Measurements from ENCODE around the gene OPN1SW.

The OPN1SW gene

DNA sequence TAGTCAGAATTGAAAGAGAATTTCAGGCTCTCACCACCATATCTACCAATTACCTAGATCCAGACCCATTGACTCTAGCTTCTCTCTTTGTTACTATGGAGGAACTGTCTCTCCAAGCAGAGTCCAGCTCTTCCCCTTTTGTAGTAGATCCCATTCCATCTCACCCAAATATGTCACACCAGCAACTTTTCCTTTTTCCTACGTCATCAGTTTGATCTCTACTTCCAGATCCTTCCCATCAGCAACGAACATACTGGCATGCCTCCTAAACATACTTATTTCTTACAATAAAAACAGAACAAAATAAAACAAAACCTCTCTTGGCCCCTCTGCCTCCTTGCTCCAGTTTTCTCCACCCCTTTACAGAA is 42.3 kb downstream of the OPN1SW start:
- DNase-seq (ENCODE audit: low read depth in 2 of 2), result no peak

DNA sequence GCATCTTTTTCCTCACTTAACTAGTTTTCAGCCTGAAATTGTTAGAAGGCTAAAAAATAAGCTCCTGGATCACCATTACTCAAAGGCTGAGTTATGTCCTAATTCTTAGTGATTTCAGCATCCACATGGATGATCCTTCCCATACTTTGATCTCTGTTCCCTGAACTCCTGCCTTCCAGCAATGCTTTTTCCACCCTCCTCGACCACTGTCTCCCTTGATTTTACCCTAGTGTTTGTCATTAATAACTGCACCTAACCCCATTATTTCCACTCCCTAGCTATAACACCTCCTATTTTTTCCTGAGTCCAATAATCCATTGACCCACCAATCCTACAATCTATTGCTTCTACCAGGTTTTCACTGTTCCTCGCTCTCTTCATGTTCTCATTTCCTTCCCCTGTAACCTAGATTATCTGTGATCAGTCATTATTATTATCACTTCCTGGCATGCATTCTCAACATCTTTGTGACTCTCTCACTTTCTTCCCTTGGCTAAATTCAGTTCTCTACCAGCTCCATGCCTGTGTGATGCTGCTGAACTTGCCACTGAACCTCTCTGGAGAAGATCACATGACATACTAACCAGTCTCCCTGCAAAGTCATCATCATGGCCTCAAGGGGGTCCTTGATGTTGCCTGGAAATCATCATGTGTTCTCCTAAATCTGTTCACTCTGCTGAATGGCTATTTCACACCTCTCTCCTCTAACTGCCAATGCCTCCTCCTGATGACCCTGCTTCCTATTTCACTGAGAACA is 42.9 kb downstream of the OPN1SW start:
- no peak for DNase-seq (ENCODE audit: low read depth in 2 of 2)

DNA sequence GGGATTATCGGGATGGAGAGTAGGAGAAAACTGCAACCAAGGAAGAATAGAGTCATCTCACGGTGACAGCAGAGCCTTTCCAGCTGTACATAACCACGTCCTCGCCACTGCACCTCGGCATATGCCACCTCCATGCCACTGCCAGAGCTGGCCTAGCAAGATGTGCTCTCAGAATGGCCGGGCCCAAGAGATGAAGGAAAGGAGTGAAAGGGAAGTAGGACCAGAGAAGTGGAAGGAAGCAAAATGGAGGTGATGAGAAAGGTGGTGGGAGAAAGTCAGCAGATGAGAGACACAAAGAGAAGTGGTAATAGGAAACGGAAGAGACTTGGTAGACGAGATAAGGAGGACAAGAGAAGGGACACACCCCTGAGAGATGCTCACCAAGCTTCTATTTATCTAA is 44.4 kb downstream of the OPN1SW start:
- no peak for DNase-seq (ENCODE audit: low read depth in 2 of 2)

DNA sequence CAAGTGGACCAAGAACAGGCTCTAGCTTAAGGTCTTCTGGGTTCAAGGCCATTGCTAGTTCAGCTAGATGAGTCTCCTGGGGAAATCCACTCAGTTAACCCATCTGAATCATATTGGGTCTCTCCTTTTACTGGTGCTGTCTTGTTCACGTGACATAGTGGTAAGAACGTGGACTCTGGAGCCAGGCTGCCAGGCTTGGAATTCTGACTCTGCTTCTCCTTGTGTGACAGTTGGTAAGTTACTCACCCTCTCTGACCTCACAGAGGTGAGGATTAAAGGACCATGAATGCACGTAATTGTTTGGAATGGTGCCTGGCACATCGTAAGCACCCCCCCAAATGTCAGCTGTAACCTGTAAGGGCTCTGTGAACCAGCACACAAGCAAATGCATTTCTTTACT is 46.1 kb downstream of the OPN1SW start:
- DNase-seq (ENCODE audit: low read depth in 2 of 2), result no peak

DNA sequence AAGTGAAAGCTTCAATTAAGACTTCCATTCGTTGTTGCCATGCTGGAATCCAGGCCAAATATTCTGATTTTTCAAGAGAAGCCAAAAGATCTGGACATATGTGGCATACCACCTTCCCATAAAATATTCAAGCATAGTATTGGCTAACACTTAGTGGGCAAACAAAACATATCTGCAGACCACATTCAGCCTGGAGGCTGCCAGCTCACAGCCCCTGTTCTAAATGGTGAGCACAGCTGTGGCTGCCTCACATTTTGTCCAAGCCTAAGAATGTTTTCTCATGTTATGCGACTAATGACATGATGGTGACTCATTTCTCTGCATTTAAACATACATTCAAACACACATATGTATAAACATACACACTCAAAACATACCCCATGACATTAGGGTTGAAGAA is 47.0 kb downstream of the OPN1SW start:
- DNase-seq (ENCODE audit: low read depth in 2 of 2), result no peak

DNA sequence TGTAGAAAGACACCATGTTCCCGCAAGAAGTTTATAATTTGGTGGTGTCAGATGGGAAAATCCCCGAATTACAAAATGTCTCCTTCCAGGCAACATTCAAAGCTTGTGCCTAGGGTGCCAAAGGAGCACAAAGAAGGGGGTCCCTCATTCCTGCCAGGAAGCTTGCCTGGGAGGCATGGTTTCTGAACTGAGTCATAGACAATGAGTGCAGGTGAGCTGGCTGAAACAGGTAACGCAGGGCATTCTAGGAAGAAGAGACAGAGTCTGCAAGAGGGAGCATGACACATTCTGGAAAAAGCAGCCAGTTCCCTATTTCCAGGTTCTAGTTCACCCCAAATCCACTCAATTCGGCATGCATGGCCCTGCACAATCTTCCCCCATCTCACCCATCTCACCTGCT is 48.4 kb downstream of the OPN1SW start:
- DNase-seq (ENCODE audit: low read depth in 2 of 2), result no peak

DNA sequence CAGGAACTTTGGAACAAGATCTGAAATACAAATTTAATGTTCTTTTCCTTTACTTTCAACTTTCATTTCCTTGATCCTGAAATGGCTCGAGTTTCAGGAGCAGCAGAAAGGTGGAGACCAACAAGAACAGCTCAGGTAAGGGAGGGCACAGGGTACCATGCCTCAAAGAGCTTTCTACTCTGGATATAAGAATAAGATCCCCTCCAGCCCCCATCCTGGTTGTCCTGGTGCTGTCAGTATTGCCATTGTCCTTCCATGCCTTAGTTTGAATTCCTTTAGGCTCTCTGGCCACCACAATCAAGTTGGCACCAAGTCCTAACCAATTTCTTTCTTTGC is 48.9 kb downstream of the OPN1SW start:
- no peak for DNase-seq (ENCODE audit: low read depth in 2 of 2)

DNA sequence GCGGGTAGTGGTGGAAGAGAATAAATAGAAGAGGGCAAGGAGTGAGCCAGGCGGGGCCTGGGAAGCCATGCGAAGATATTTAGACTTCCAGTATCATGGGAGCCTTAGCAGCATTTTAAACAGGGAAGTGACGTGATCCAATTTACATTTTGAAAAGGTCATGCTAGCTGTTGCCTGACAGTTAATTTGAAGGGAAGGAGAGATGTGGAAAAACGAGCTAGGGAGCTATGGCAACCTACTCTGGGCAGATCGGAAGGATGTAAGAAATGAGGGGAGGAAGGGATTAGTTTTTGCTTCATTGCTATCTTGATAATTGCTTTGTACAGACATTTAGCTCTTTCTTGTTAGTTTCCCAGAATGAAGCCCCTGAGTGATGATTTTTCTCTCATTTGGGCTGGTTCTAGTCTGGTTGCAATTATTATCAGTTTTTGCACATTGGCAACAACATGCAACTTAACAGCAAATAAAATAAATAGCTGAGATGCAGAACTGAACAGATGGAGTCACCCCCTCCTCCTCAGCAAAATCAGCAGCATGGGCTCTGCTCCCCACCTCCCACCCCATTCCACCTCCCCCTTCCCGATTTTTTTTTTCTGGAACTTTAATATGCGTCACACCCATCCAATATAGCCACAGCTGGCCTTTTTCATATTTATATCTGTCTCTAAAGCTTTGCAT is 49.4 kb downstream of the OPN1SW start:
- no peak for DNase-seq (ENCODE audit: low read depth in 2 of 2)

DNA sequence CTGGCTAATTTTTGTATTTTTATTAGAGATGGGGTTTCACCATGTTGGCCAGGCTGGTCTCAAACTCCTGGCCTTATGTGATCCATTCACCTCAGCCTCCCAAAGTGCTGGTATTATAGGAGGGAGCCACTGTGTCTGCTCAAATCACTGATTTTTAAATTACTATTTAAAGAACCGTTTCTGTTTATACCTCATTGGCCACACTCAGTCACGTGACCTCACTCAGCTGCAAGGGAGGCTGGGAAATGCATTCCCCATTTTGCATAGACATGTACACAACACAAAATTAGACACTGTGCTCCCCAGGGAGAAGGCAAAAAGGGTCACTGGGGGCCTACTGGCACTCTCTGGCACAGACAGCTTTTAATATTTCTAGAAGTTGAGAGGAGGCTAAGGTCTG is 50.1 kb downstream of the OPN1SW start:
- no peak for DNase-seq (ENCODE audit: low read depth in 2 of 2)

DNA sequence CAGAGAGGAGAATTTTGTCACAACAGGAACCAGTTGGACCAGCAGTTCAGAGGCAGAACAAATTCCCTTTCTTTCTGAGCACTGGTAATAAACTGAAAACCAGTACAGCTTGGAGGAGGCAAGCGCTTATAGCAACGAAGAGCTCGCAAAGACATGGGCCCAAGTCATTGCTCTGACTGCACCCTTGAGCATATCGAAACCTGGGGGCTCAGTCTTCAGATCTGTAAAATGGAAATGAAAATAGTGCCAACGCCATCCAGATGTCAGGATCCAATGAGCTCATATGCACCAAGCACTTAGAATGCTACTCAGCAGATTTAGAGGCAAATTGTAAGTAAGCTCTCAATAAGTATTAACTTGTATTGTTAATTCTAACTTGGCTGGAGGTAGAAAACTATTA is 50.9 kb downstream of the OPN1SW start:
- DNase-seq (ENCODE audit: low read depth in 2 of 2), result no peak

Data from stimulated activated CD8-positive, alpha-beta memory T cell treated with anti-CD3 and anti-CD28 coated beads, Interleukin-15, amount 100 ng/mL, for 48 hours (primary cell).